NCI-H1417 treated with DMSO at 0.1 percent for 48 hours (cell line): ENCODE results near the gene UFL1.
A peak's percentile ranks its signal among the peaks of the same experiment; 100 is the strongest.
"Not testable (repeated sequence)": the region's sequence is repeated elsewhere in the genome, so short reads cannot be mapped to it uniquely, and the experiment has no call there.

Source experiments
- DNase-seq: peaks from one replicate; lab custom pipeline; 2025; lab: John Stamatoyannopoulos, UW

Gene UFL1

GRCh38 chr6:96521644-96522464 is at the start of gene UFL1:
Gene UFL1, plus strand, starts transcription at chr6:96521806. Its CDS starts 68 bp downstream, at chr6:96521874.
- peak; percentile 48 for DNase-seq

- DNase-seq, result not testable (repeated sequence)
Observed at GRCh38 chr6:96472291-96472690, 49.3 kb upstream of the UFL1 start.

- DNase-seq, result no peak
Observed at GRCh38 chr6:96478695-96479094, 42.9 kb upstream of the UFL1 start.

GRCh38 chr6:96491926-96492325 is 29.7 kb upstream of the UFL1 start:
- DNase-seq, result no peak

- DNase-seq, result no peak
Observed at GRCh38 chr6:96499781-96500180, 21.8 kb upstream of the UFL1 start.

GRCh38 chr6:96502915-96503314 is 18.7 kb upstream of the UFL1 start:
- no peak for DNase-seq

- no peak for DNase-seq
Observed at GRCh38 chr6:96505363-96505762, 16.2 kb upstream of the UFL1 start.

- no peak for DNase-seq
Observed at GRCh38 chr6:96509281-96509680, 12.3 kb upstream of the UFL1 start.

GRCh38 chr6:96520171-96521115 is 1.2 kb upstream of the UFL1 start:
- DNase-seq, result no peak

GRCh38 chr6:96521306-96521643 is 331 bp upstream of the UFL1 start:
- DNase-seq, result no peak

- no peak for DNase-seq
Observed at GRCh38 chr6:96522465-96523009, 931 bp downstream of the UFL1 start.

- DNase-seq, result no peak
Observed at GRCh38 chr6:96528193-96528592, 6.6 kb downstream of the UFL1 start.

GRCh38 chr6:96532399-96532798 is 10.8 kb downstream of the UFL1 start:
- DNase-seq, result no peak

GRCh38 chr6:96537726-96538125 is 16.1 kb downstream of the UFL1 start:
- DNase-seq, result no peak

GRCh38 chr6:96542702-96543101 is 21.1 kb downstream of the UFL1 start:
- DNase-seq, result no peak

- no peak for DNase-seq
Observed at GRCh38 chr6:96545882-96546281, 24.3 kb downstream of the UFL1 start.

- DNase-seq, result no peak
Observed at GRCh38 chr6:96547654-96548053, 26.0 kb downstream of the UFL1 start.

- no peak for DNase-seq
Observed at GRCh38 chr6:96554558-96554957, 33.0 kb downstream of the UFL1 start.

GRCh38 chr6:96559740-96560139 is 38.1 kb downstream of the UFL1 start:
- DNase-seq, result not testable (repeated sequence)

- DNase-seq, result no peak
Observed at GRCh38 chr6:96562886-96563285, 41.3 kb downstream of the UFL1 start, which contains the start of gene FHL5. Gene FHL5, plus strand, starts transcription at chr6:96563128. Its CDS starts 40,486 bp downstream, at chr6:96603614.

GRCh38 chr6:96563853-96564252 is 42.2 kb downstream of the UFL1 start:
- DNase-seq, result no peak

GRCh38 chr6:96570053-96570452 is 48.4 kb downstream of the UFL1 start:
- no peak for DNase-seq

GRCh38 chr6:96571551-96571950 is 49.9 kb downstream of the UFL1 start:
- no peak for DNase-seq
